ENCODE results near the gene FGD4.

GRCh38 chr12:32418903-32419519 lies 19.7 kb downstream of the FGD4 start:
- TF ChIP-seq POLR2A (IDR thresholded peaks at IDR 0.05; ENCODE audit: low read depth) (no peak), POLR2AphosphoS5 (IDR thresholded peaks at IDR 0.05) (no peak)
